ENCODE results near the gene ATXN1.

Gene ATXN1

DNA sequence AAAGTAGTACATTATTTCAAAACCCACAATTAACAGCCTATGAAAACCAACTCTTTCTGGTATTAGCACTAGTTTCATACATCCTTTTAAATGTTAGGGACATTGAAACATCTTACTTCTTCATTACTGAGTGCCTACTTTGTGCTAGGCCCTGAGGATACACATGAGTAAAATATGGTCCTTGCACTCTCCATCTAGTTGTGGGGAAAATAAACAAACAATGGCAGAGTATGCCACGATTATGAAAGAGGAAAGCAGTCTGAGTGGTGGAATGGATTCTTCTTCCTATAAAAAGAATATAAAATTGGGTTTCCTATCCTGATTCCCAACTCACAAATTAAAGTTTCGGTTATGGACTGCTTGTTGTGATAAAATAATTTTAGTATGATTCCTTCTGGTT lies 84.9 kb downstream of the ATXN1 start:
- ChIA-PET CTCF (no interaction called here), POLR2A (no interaction called here)
- TF ChIP-seq, protein P1, sequence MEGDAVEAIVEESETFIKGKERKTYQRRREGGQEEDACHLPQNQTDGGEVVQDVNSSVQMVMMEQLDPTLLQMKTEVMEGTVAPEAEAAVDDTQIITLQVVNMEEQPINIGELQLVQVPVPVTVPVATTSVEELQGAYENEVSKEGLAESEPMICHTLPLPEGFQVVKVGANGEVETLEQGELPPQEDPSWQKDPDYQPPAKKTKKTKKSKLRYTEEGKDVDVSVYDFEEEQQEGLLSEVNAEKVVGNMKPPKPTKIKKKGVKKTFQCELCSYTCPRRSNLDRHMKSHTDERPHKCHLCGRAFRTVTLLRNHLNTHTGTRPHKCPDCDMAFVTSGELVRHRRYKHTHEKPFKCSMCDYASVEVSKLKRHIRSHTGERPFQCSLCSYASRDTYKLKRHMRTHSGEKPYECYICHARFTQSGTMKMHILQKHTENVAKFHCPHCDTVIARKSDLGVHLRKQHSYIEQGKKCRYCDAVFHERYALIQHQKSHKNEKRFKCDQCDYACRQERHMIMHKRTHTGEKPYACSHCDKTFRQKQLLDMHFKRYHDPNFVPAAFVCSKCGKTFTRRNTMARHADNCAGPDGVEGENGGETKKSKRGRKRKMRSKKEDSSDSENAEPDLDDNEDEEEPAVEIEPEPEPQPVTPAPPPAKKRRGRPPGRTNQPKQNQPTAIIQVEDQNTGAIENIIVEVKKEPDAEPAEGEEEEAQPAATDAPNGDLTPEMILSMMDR (IDR thresholded peaks at IDR 0.05; ENCODE audit: control extremely low read depth, extremely low read depth, low read depth, missing control alignments) = no peak
- DNase-seq (ENCODE audit: extremely low spot score) = no peak

GRCh38 chr6:16674801-16675392 lies 86.4 kb downstream of the ATXN1 start:
- POLR2A ChIA-PET = no interaction called here
- no peak for DNase-seq (ENCODE audit: extremely low spot score)
- TF ChIP-seq, protein P1 (IDR thresholded peaks at IDR 0.05; ENCODE audit: control extremely low read depth, extremely low read depth, low read depth, missing control alignments) = no peak
- CTCF ChIA-PET = interaction anchor here (1.3 to 1.7 kb wide), 2 partner anchors 12 to 14 kb away, joined by 4 to 5 read pairs; no protein-coding TSS in a partner anchor

GRCh38 chr6:16673011-16673797 lies 88.1 kb downstream of the ATXN1 start:
- CTCF ChIA-PET = interaction anchor here (1.5 to 1.7 kb wide), 2 partner anchors 15 to 26 kb away, joined by 3 to 5 read pairs; no protein-coding TSS in a partner anchor
- TF ChIP-seq, protein P1 (IDR thresholded peaks at IDR 0.05; ENCODE audit: control extremely low read depth, extremely low read depth, low read depth, missing control alignments) = no peak
- no peak for DNase-seq (ENCODE audit: extremely low spot score)
- POLR2A ChIA-PET = no interaction called here

- CTCF ChIA-PET = interaction anchor here (1.4 kb wide), 1 partner anchor 23 kb away, joined by 3 read pairs; no protein-coding TSS in a partner anchor
- TF ChIP-seq, protein P1 (IDR thresholded peaks at IDR 0.05; ENCODE audit: control extremely low read depth, extremely low read depth, low read depth, missing control alignments) = no peak
- DNase-seq (ENCODE audit: extremely low spot score) = no peak
- POLR2A ChIA-PET = interaction anchor here (0.7 kb wide), 1 partner anchor 349 kb away, joined by 6 read pairs; no protein-coding TSS in a partner anchor
These were observed 89.7 kb downstream of the ATXN1 start for GRCh38 chr6:16671302-16672289.

DNA sequence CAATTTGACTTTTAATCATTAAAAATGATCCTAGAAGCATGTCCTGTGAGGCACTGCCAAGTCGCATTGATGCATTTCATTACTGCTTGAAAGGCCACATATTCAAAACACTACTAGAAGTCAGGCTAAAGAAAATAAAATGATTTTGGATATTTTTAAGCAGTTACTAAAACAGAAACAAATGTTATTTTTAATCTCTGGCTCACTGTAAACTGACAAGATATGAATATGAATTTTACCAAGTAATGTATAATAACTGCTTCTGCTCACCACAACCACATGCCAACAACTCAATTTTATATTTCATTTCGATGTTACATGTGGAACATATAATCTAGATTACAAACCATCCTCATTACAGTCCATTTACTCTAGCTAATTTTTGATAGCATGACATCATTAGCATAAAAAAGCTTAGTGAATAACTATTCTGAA lies 90.6 kb downstream of the ATXN1 start:
- ChIA-PET CTCF (interaction anchor here (1.4 kb wide), 1 partner anchor 24 kb away, joined by 3 read pairs; no protein-coding TSS in a partner anchor), POLR2A (interaction anchor here (0.7 kb wide), 1 partner anchor 348 kb away, joined by 6 read pairs; no protein-coding TSS in a partner anchor)
- TF ChIP-seq, protein P1 (IDR thresholded peaks at IDR 0.05; ENCODE audit: control extremely low read depth, extremely low read depth, low read depth, missing control alignments) = no peak
- no peak for DNase-seq (ENCODE audit: extremely low spot score)

DNA sequence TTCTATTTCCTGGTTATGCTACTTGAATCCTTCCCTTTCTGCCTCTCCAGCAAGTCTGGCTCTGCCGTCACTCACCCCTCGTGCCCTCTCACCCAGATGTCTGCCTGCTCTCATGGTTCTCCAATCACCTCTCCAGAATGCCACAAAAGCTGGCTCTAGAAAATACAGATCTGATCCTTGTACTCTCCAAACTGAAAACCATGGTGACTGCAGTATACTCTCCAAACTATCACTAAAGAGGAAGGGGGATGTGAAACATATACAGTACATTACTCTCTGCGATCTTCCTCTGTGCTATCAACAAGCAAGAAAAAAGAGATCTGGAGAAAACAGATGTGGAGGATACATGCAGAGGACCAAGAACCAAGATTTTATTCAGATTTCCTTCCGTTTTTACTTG lies 91.1 kb downstream of the ATXN1 start:
- TF ChIP-seq, protein P1 (IDR thresholded peaks at IDR 0.05; ENCODE audit: control extremely low read depth, extremely low read depth, low read depth, missing control alignments) = no peak
- POLR2A ChIA-PET = no interaction called here
- CTCF ChIA-PET = interaction anchor here (1.4 kb wide), 1 partner anchor 24 kb away, joined by 3 read pairs; no protein-coding TSS in a partner anchor
- DNase-seq (ENCODE audit: extremely low spot score) = no peak

All from GM10248 (cell line).